CD4-positive, alpha-beta T cell treated with Interleukin-4 for 1 hour (primary cell): Measurements from ENCODE around the gene ASCC1.
"Not testable (repeated sequence)": the region's sequence is repeated elsewhere in the genome, so short reads cannot be mapped to it uniquely, and the experiment has no call there.

Experiments
- DNase-seq, 2 donors: peaks; one replicate each; pipeline ENCODE4 v3.0.0-alpha.2; 2020 to 2022

Gene ASCC1

DNA sequence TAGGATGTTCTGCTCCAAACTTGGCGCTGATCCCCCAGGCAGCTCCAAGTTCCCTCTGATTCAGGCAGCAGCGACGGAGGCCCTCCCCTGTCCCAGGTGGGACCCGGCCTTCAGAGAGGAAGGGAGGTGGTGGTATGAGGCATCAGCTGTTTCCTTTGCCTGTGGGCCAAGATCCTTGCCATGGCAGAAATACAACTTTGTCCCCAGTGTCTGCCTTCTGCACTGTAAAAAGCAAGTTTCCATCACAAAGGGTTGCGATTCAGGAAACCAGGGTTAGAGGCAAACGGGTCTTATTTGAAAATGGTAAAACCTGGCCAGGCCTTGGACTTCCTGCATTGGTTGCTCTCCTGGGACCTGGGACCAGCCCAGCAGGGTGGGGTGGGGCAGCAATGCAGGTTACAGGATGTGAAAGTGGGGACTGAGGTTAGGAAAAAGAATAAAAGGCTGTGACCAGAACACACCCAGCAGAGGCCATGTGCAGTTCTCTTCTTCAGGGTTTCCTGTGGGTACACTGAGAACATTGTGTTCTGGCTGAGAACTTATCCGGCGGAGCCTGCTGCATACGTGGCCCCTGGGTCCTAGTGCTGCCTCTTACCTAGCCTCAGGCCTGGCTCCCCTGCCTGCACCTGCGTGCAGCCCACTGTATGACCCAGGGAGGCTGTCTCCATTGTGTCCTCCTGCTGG, 32.5 kb upstream of the ASCC1 start:
- peak; percentile 79 to 83 for DNase-seq

DNA sequence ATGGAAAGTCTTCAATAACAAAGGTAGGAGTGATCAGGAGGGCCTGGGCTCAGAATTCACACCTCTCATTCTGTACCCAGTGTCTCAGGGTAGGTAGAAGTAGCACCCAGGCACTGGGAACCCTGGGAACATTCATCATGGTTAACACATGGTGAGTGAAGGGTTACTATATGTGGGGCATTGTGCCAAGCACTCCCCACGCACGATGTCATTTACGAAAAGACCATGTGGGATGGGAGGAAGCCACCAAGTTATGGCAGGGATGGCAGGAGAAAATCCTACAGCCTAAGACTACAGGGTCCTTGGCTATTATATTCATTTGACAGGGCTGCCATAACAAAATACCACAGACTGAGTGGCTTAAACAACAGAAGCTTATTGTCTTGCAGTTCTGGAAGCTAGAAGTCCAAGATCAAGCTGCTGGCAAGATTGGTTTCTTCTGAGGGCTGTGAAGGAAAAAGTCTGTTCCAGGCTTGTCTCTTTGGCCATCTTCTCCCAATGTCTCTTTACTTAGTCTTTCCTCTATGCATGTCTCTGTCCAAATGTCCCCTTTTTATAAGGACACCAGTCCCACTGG, 30.0 kb upstream of the ASCC1 start:
- no peak for DNase-seq

DNA sequence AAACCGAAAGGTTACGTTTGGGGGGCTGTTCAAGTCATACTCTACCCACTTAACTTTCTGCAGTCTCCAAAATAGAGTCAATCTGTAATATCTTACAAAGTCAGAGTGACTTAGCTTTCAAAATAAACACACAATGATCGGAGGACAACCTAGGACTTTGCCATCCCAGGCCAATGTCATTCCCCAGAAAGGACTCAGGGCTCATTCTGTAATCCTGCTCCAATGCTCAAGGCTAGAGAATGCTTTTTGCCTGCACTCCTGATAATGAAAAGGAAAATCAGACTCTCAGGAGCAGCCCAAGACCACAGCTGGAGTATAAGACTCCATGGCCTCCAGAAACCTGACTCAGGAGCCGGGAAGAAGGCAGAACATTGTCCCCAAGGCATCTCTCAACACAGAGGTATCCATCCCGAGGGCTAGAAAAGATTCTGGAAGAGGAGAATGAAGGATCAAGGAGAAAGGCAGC, 28.5 kb upstream of the ASCC1 start:
- DNase-seq: no peak

DNA sequence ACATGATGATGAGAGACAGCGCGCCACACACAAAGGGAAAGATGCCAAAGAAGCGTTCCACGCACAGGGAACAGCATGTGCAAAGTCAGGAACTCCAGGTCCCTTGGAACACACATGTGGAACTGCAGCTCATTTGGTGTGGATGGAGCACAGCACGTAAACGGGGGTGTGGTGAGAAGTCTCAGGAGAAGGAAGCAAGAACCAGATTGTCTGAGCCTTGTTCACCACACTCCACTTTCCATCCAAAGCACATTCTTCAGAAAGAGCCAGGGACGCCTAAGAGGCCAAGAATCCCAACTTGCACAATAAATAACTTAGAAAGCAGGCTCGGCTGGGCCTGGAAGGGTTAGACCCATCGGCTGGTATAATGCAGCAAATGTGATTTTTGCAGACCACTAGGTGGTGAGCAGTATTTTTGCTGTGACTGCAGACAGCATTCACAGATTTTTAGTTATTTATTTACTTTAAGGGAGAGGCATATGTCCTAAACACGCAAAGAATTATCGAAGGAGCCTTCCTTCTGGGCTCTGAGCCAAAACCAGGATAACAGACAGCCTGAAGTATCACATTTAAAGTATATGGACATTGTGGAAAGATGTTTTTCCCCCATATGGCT, 27.9 kb upstream of the ASCC1 start:
- DNase-seq: no peak

DNA sequence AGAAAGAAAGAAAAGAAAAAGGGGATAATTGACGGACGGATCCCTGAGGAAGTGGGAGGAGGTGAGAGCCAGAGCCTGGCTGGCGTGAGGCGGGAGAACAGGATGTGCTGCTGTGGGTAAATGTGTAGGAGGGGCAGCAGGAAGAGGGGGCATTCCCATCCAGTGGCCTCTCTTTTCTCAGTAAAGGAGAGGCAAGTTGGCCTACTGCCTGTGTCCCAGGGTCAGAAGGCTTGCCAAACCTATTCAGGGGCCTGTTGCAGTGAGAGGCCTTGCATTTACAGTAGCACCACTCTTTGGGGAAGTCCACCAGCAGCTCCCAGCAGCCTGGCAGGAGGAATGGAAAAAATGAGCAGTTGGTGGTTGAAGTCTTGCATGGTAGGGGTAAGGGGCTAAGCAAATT, 26.6 kb upstream of the ASCC1 start:
- DNase-seq: no peak

DNA sequence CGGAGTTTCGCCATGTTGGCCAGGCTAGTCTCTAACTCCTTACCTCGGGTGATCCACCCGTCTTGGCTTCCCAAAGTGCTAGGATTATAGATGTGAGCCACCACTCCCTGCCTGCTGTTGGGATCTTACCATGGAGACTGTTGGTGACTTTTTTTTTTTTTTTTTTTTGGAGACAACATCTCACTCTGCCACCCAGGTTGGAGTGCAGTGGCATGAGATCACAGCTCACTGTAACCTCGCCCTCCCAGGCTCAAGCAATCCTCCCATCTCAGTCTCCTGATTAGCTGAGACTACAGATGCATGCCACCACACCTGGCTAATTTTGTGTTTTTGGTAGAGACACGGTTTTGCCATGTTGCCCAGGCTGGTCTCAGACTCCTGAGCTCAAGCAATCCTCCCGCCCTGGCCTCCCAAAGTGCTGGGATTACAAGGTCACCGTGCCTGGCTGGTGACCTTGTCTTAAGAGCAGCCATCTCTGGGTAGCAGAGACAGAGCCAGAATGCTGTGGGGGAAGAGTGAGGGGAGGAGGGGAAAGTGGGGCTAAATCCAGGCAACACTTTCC, 25.7 kb upstream of the ASCC1 start:
- DNase-seq: no peak

DNA sequence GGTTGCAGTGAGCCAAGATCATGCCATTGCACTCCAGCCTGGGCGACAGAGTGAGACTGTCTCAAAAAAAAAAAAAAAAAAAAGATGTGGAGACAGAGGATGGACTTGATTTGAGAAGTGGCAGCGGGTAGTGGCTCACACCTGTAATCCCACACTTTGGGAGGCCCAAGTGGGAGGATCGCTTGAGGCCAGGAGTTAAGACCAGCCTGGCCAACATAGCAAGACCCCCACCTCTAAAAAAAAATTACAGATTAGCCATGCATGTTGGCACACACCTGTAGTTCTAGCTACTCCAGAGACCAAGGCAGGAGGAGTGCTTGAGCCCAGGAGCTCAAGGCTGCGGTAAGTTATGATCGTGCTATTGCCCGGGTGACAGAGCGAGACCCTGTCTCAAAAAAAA, 24.3 kb upstream of the ASCC1 start:
- DNase-seq: no peak

DNA sequence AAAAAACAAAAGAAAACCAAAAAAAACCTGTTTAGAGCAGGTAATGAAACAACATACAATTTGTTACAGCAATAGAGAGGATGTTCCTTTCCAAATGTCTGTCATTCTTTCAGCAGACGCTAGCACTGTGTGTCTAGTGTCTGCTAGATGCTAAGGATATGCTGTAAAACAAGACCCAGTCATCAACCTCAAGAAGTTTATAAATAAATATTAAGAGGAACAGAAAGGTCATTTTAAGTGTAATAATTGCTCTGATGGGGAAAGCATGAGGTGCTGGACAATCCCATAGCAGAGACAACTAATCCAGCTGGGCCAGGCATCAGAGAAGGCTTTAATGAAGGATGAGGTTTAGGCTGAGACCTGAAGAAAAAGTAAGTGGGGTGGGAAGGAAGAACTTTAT, 23.3 kb upstream of the ASCC1 start:
- no peak for DNase-seq

DNA sequence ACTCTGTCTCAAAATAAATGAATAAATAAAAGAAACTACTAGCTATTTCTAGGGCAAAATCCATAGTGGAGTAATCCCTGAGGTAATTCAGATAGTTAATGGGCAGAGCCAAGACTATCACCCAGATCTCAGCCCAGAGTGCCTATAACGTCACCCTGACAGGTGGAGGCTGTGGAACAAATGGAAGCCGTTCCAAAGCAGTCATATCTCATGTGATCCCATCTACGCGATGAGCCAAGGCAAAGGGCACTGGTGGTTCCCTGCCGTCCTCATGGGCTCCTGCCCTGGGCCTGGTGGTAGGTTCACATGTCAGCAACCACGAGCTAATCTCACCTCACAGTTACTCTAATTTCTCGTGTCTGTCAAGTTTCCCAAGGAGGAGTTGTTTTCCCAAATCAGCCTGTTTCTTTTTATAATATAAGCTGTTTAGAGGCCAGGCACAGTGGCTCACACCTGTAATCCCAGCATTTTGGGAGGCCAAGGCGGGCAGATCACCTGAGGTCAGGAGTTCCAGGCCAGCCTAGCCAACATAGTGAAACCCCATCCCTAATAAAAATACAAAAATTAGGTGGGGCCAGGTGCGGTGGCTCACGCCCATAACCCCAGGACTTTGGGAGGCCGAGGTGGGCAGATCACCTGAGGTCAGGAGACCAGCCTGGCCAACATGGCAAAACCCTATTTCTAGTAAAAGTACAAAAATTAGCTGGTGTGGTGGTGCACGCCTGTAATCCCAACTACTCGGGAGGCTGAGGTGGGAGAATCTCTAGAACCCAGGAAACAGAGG, 22.5 kb upstream of the ASCC1 start:
- no peak for DNase-seq

DNA sequence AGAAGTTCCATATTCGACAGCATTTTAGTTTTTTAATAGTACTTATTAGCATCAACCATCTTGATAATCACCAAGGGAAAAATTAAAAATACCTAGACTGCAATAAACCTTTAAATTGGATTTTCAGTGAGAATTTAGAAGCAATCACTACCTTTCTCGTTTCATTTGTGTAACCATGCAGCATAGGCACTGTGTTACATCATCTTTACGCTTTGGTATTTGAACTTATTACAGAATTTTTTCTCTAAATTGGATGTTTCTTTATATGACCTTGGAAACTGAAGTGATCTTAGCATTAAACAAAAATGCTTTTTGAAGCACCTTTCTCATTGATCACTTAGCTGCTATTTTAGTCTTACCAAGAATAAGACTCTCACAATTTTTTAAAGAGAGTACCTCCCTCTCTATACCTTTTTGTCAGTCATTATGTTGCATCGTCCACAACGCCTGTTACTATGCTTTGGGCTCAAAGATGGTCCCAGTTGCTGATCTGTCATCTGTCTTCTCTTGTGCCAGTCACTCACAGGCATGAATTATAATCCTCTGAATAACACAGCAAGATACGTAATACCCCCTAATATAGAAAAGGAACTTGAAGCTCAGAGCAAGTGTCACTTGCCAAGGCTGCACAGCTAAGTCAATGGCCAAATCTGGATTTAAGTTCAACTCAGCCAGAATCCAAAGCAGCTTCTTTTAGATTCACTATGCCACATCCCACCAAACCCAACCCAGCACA, 19.6 kb upstream of the ASCC1 start:
- no peak for DNase-seq

DNA sequence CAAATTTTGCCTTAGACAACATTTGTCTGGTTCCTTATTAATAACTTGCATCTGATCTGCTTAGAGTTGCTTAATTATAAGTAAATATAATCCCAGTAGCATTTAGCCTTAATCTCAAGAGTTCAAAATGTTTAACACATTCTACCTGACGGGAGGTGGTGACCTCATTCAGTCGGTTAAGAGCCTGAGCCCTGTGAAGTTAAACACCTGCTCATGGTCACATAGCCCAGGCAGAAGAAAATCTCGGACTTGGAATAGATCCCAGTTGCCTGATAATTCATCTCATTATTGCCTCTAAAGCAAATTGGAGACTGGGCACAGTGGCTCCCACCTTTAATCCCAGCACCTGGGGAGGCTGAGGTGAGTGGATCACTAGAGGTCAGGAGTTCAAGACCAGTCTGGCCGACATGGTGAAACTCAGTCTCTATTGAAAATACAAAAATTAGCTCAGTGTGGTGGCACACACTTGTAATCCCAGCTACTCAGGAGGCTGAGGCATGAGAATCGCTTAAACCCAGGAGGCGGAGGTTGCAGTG, 18.6 kb upstream of the ASCC1 start:
- DNase-seq: no peak

DNA sequence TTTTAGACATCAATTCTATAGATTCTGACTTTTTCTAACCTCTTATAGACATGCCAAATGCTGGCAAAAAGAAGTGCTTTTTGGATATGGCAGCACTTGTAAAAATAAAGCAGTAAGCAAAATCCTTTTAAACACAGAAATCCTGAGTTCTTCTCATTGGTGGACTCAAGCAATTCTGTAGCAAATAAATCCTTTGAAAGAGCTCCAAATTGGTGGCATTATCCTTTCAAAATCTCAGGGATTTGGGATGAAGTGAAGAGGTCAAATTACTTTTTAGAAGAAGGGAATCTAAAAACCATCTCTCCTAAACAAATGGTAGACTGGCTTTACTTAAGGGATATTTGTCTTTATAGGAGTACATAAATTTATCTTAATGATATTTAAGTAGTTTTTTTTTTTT, 17.5 kb upstream of the ASCC1 start:
- DNase-seq: no peak

DNA sequence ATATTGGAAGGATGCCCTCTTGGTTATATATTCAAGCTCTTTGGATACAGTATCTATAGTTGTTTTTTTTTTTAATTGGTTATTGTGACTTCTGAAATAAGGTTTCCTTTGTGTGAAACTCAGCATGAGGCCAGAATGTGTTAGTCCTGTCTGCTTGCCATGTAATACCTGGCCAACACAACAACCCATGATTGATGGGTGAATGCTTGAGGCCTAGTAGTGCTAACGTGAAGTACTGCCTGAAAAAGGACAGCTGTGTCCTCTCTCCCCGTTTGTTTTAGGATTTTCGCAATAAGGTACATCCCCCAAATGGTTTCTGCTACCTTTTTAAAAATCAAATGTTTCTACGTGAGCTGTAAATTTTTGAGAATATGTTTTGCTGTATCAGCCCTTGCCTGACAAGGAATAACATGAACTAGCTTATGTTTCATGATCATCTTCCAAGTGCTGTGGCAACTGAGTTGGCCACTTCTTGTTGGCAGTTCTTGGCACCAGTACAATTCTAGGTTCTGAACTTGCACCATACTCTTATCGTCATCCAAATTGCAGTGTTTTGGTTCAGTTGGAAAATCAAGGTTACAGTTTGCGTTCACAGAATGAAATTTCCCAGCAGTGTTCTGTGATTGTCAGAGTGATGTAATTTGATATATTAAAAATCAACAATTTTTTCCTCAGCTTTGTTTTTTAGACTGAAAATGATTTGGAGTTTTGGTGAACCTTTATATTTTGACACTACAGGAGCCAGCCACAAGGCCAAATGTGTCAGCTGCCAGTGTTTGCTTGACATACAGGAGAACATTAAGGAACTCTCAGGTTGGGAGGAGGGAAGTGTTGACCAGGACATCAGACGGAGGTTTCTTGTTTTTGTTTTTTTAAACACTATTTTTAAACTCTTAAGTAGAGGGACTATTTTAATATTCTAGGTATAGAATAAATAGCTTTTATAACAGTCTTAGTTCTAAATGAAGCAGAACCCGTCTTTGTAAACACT, 13.5 kb upstream of the ASCC1 start:
- DNase-seq: no peak

DNA sequence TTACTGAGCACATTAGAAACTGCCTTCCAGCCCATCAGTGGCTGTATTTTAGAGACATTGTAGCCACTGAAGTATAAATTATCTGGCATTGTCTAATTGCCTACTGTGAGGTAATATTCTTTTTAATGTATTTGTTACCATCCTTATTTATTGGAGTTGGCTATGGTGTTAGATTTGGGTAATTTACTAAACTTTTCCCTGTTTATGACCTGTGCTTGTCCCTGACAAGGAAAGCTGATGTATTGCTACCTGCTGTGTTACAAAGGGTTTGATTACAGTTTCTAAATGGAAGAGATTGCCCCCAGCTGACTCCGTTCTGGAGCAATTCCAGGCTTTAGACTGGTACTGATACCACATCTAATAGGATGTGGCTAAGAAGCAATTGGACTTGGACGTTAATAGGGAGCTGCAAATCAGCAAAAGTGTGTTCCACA, 12.3 kb upstream of the ASCC1 start:
- no peak for DNase-seq

DNA sequence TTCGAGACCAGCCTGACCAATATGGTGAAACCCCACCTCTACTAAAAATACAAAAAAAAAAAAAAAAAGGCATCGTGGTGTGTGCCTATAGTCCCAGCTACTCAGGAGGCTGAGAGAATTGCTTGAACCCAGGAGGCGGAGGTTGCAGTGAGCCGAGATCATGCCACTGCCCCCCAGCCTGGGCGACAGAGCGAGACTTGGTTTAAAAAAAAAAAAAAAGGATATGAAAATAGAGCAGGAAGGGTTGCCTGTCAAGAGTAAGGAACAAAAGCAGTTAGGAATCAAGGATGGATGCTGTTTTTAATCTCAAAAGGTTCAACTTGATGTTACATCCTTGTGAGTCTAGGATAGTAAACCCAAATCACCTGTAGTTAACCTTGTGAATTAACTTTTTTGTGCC, 11.8 kb upstream of the ASCC1 start:
- DNase-seq: no peak

DNA sequence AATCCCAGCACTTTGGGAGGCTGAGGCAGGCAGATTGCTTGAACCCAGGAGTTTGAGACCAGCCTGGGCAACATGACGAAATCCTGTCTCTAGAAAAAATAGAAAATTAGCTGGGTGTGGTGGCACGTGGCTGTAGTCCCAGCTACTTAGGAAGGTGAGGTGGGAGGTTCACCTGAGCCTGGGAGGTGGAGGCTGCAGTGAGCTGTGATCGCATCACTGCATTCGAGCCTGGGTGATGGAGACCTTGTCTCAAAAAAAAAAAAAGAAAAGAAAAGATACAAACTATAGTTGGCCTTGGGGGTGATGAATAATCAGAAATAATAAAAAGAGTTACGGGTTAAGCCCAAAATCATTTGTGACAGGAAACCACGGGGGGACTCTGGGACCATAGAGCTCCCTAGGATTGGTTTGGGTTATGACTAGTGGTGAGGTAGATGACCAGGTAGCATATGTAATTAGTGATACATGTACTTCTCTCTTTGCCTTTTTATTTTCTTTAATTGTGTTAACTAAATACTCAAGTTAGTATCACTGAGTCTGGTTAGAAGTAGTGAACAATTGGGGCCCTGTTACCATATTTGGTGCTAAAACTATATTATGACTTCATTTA, 10.4 kb upstream of the ASCC1 start:
- no peak for DNase-seq

DNA sequence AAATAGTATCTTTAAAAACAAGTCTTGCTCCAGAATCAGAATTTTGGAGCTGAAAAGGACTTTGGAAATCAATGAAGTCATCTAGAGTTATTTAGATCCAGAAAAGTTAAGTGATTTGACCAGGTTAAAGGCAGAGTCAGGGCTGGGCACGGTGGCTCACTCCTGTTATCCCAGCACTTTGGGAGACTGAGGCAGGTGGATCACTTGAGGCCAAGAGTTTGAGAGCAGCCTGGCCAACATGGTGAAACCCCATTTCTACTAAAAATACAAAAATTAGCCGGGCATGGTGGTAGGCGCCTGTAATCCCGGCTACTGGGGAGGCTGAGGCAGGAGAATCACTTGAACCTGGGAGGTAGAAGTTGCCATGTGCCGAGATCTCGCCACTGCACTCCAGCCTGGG, 8.1 kb upstream of the ASCC1 start:
- not testable (repeated sequence) for DNase-seq

DNA sequence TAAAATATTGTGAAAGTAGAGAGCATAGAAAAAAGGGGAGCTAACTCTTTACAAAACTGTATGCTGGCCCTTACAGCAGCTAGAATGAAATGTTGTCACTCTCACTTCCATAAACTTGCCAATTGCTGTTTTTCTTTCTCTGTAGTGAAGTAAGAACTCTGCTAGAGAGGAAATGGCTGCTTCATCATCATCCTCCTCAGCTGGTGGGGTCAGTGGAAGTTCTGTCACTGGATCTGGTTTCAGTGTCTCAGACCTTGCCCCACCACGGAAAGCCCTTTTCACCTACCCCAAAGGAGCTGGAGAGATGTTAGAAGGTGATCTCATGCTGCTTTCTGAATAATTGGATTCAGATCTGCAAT, 7.6 kb upstream of the ASCC1 start:
- peak in 1 of 2 donors; percentile 33 for DNase-seq

DNA sequence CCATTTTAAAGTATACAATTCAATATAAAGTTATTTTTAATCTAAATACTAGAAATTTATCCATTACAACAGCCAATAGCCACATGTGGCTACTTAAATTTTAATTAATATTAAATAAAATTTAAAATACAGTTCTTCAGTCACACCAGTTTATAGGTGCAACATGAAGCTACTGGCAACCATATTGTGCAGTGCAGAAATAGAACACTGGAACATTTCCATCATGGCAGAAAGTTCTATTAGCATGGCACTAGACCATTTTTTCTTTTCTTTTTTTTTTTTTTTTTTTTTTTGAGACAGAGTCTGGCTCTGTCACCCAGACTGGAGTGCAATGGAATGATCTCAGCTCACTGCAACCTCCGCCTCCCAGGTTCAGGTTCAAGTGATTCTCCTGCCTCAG, 5.2 kb upstream of the ASCC1 start:
- DNase-seq: no peak

DNA sequence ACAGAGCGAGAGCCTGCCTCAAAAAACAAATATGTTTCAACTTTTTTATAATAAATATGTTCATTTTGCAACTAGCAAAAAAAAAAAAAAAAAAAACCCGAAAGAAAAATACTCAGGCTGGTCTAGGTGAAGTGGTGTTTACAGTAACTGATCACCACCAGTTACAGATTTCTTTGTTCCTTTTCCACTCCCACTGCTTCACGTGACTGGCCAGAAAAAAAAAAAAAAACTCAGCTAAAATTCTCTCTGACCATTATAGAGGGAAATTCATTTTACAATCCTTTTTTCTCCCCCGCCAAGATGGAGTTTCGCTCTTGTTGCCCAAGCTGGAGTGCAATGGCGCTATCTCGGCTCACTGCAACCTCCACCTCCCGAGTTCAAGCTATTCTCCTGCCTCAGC, 4.6 kb upstream of the ASCC1 start:
- DNase-seq: no peak
